Measurements from ENCODE around the gene MBP.

MBP gene

DNA sequence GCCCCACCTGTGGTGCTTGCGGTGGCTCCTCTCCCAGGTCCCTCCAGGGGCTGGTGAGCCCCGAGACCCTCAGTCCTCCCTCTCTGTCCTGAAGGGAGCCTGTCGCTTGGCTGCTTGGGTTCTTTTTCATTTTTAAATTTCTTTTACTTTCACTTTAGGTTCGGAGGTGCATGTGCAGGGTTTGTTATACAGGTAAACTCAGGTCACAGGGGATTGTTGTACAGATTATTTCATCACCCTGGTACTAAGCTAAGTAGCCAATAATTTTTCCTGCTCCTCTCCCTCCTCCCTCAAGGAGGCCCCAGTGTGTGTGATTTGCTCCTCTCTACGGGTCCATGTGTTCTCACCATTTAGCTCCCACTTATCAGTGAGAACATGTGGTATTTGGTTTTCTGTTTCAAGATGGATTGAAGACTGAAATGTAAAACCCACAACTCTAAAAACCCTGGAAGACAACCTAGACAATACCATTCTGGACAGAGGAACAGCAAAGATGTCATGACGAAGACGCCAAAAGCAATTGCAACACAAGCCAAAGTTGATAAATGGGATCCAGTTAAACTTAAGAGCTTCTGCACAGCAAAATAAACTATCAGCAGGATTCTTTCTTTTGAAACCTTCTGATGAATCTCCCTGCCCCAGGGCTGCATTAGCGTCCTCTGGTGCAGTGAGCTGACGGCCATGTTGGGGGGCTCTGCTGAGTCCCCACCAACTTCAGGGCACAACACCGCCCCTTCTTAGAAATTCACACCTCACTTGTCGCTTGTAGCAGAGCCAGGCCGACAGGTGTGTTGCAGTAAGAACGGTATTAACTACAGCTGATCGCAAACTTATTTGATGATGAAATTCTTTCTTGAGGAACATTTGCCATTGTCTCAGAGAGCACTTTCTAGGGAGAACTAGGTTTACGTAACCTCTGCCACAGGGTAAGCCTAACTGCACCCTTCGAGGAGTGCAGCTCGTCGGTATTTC, 174.9 kb downstream of the MBP start:
- DNase-seq (ENCODE audit: low read depth), result no peak
- no peak overlapping the region for H3K4me3 ChIP-seq (ENCODE audit: low read length)
- TF ChIP-seq, protein P1, sequence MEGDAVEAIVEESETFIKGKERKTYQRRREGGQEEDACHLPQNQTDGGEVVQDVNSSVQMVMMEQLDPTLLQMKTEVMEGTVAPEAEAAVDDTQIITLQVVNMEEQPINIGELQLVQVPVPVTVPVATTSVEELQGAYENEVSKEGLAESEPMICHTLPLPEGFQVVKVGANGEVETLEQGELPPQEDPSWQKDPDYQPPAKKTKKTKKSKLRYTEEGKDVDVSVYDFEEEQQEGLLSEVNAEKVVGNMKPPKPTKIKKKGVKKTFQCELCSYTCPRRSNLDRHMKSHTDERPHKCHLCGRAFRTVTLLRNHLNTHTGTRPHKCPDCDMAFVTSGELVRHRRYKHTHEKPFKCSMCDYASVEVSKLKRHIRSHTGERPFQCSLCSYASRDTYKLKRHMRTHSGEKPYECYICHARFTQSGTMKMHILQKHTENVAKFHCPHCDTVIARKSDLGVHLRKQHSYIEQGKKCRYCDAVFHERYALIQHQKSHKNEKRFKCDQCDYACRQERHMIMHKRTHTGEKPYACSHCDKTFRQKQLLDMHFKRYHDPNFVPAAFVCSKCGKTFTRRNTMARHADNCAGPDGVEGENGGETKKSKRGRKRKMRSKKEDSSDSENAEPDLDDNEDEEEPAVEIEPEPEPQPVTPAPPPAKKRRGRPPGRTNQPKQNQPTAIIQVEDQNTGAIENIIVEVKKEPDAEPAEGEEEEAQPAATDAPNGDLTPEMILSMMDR (conservative IDR thresholded peaks at IDR 0.05; ENCODE audit: low read depth, low read length), result no peak

DNA sequence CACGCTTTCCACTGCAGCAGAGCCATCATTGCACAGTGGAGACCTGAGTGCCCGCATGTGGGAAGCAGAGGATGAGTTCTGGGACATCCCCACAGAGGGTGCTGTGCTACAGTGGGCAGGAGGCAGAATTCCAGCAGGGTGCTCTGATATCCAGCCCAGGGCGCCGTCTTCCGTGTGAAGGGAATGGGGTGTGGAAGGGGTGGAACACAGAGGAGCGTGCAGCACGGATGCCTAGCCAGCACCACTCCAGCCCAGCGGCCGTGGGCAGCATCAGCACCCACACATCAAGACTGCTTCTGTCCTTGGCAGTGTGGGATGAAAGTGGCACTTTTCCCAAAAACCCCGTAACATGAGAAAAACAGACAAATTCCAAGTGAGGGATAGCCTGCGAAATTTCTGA, 175.9 kb downstream of the MBP start:
- no peak for DNase-seq (ENCODE audit: low read depth)
- H3K4me3 ChIP-seq (ENCODE audit: low read length), result no peak overlapping the region
- TF ChIP-seq, protein P1 (conservative IDR thresholded peaks at IDR 0.05; ENCODE audit: low read depth, low read length), result no peak

DNA sequence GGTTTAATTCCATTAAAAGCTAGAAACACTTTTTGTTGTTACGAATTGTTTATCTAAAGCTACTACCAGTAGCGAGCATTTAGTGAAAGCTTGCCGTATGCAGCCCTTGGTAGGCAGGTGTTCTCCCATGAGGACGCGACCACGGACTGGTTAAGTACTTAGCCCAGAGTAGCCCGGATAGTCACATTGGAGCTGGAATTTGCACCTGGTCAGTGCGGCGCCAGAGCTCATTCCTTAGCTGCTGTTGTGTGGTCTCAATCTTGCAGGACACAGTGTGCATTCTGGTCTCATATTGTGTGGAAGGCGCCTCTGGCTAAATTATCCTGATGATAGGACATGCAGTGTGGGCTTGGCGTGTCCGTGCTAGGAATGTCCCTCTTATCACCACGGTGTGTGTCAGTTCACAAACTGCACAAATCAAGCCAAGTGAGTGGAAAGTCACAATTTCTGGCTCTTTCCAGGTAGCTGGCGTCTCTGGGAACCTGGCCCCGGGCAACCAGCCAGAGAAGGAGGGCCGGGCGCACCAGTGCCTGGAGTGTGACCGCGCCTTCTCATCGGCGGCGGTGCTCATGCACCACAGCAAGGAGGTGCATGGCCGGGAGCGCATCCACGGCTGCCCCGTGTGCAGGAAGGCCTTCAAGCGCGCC, 176.9 kb downstream of the MBP start:
- TF ChIP-seq, protein P1 (conservative IDR thresholded peaks at IDR 0.05; ENCODE audit: low read depth, low read length), result no peak
- no peak overlapping the region for H3K4me3 ChIP-seq (ENCODE audit: low read length)
- no peak for DNase-seq (ENCODE audit: low read depth)

- TF ChIP-seq, protein P1 (conservative IDR thresholded peaks at IDR 0.05; ENCODE audit: low read depth, low read length), result no peak
- H3K4me3 ChIP-seq (ENCODE audit: low read length), result no peak overlapping the region
- peak; percentile 16 for DNase-seq (ENCODE audit: low read depth)
These were observed 178.9 kb downstream of the MBP start for GRCh38 chr18:76953583-76954233.

DNA sequence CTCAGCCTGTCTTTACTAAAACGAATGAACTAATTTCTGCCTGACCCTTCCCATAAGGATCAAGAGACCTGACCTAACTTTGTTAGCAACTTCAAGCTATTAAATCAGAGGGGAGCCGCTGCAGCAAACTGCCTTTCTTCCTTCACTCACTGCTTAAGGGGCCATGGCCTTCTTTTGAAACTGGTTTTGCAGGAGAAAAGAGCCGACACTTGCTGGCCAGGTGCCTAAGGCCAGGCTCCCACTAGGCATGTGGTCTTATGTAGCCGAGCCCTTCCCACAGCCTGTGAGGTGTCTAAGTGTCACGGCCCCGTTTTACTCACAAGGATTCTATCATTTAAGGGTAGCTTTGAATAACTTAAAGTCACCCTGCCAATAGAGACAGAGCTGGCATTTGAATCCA, 179.4 kb downstream of the MBP start:
- H3K4me3 ChIP-seq (ENCODE audit: low read length), result no peak overlapping the region
- TF ChIP-seq, protein P1 (conservative IDR thresholded peaks at IDR 0.05; ENCODE audit: low read depth, low read length), result no peak

GRCh38 chr18:76952747-76953146, 179.8 kb downstream of the MBP start:
- DNase-seq (ENCODE audit: low read depth), result no peak
- TF ChIP-seq, protein P1 (conservative IDR thresholded peaks at IDR 0.05; ENCODE audit: low read depth, low read length), result no peak
- H3K4me3 ChIP-seq (ENCODE audit: low read length), result no peak overlapping the region

More for the DNA sequence above, 179.4 kb downstream of the MBP start:
- DNase-seq (ENCODE audit: low read depth), result peak; percentile 16
